Fibroblast of upper back skin (primary cell): ENCODE measurements around the gene SLC16A2.

Experiments
- DNase-seq: peaks from one replicate; pipeline ENCODE4 v3.0.0-alpha.2; 2013

The SLC16A2 gene

GRCh38 chrX:74545880-74546523, 124.7 kb downstream of the SLC16A2 start:
- no peak for DNase-seq

GRCh38 chrX:74546984-74547383, 125.7 kb downstream of the SLC16A2 start:
- no peak for DNase-seq

- DNase-seq, result peak; percentile 71
Measured at GRCh38 chrX:74550295-74550802, 129.1 kb downstream of the SLC16A2 start.

GRCh38 chrX:74551934-74552333, 130.6 kb downstream of the SLC16A2 start:
- no peak for DNase-seq

- no peak for DNase-seq
Measured at GRCh38 chrX:74557378-74557777, 136.1 kb downstream of the SLC16A2 start.

- DNase-seq, result no peak
Measured at GRCh38 chrX:74578137-74578536, 156.8 kb downstream of the SLC16A2 start.

- DNase-seq, result peak; percentile 32
Measured at GRCh38 chrX:74579597-74580198, 158.4 kb downstream of the SLC16A2 start.
